NCI-H128 (cell line): Measurements from ENCODE around the gene PTGER4.
"Not testable (repeated sequence)": the region's sequence is repeated elsewhere in the genome, so short reads cannot be mapped to it uniquely, and the experiment has no call there.

Source experiments
- DNase-seq: peaks from one replicate; lab custom pipeline; 2025; ENCODE audit not compliant: unreplicated experiment; lab: John Stamatoyannopoulos, UW

The PTGER4 gene

DNA sequence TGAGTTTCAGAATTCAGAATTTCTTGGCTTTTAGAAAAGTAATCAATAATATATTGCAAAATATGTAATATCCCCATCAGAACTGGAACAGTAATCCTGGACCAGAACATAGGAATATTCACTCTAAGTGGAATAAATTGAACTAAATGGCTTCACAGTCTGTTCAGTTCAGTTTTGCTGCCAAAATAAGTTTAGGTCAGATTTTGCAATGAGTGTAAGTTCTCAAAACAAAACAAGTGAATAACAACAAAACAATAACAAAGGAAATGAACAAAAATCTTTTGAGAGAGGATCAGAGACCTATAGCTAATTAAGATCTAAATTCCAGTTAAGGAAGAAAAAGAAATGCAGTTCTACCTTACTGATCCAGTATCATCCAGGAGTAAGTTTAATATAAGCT, 9.3 kb downstream of the PTGER4 start:
- no peak for DNase-seq

DNA sequence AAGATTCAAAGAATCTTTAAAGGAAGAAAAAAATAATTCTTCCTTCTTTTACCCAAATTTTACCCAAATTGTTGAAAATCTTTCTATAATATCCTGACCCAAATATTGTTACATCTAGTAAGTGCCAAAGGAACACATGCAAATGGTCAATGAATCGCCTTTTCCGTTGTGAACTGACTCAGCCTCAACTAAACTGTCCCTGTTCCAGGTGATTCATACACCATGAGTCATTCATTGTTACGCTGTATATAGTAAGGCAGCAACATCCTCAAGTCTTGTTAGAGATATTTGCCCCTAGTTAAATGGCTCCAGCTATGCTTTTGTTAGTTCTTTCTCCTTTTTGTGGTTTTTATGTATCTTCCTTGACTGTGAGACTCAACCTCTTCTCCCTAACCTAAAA, 9.7 kb downstream of the PTGER4 start:
- no peak for DNase-seq

DNA sequence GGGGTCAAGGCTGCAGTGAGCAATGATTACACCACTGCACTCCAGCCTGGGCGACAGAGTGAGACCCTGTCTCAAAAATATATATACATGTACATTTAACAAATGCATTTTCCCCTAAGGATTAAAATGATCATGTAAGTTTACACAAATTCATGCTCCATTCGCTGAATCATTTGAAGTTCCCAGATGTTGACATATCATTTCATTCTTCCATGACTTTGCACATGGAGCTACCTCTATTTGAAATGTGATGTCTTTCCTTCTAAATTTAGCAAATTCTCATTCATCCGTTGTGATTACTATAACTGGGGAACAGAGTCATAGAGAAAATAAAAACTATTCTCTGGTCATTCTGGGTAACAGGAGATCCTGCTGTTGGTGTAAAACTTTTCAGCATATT, 10.6 kb downstream of the PTGER4 start:
- no peak for DNase-seq

DNA sequence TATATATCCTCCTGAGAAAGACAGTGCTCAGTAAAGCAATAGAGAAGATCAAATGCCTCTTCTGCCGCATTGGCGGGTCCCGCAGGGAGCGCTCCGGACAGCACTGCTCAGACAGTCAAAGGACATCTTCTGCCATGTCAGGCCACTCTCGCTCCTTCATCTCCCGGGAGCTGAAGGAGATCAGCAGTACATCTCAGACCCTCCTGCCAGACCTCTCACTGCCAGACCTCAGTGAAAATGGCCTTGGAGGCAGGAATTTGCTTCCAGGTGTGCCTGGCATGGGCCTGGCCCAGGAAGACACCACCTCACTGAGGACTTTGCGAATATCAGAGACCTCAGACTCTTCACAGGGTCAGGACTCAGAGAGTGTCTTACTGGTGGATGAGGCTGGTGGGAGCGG, 12.2 kb downstream of the PTGER4 start:
- no peak for DNase-seq

DNA sequence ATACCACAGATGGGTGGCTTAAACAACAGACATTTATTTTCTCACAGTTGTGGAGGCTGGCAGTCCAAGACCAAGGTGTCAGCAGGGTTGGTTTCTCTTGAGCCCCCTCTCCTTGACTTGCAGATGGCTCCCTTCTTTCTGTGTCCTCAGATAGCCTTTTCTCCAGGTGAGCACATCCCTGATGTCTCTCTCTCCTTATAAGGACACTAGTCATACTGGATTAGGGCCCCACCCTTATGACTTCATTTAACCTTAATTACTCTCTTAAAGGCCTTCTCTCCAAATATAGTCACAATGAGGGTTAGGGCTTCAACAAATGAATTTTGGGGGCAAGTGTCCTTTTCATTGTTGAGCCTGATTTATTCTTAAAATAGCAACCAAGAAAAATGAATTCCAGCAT, 14.7 kb downstream of the PTGER4 start:
- DNase-seq = no peak

DNA sequence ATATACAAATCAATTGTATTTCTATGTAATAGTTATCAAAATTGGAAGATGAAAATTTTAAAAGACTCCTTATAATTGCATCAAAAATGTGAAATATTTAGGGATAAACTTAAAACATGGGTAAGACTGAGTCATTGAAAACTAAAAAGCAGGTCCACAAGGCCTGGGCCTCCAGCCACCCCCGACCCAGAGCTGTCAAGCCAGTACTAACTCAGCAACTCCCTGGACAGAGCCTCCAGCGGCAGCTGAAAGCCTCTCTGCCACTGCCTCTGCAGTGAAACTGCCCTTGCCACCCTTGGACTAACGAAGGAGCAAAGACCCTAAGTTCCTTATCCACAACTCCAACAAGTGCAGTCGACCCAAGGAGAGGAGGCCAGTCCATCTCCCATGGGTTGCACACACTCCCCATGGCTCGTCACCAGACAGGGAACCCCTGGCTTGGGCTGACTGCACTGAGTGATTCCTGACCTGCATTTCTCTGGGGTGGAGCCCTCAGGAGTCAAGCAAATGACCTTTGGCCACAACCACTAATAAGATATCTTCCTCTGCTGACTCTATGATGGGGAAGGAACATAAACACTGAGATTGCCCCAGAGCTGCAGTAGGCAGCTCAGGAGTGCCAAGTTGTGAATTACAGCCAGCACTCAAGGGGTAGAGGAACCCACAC, 20.5 kb downstream of the PTGER4 start:
- DNase-seq = no peak

DNA sequence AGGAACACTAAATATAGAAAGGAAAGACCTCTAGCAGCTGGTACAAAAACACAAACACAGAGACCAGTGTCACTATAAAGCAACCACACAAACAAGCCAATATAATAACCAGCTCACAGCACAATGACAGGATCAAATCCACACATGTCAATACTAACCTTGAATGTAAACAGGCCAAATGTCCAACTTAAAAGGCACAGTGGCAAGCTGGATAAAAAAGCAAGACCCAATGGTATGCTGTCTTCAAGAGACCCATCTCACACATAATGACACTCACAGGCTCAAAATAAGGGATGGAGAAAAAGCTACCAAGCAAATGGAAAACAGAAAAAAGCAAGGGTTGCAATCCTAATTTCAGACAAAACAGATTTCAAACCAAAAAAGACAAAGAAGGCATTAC, 22.3 kb downstream of the PTGER4 start:
- DNase-seq = not testable (repeated sequence)

GRCh38 chr5:40705484-40705883, 25.8 kb downstream of the PTGER4 start:
- DNase-seq = not testable (repeated sequence)

DNA sequence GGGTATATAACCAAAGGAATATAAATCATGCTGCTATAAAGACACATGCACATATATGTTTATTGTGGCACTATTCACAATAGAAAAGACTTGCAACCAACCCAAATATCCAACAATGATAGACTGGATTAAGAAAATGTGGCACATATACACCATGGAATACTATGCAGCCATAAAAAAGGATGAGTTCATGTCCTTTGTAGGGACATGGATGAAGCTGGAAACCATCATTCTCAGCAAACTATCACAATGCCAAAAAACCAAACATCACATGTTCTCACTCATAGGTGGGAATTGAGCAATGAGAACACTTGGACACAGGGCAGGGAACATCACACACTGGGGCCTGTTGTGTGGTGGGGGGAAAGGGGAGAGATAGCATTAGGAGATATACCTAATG, 30.9 kb downstream of the PTGER4 start:
- not testable (repeated sequence) for DNase-seq

DNA sequence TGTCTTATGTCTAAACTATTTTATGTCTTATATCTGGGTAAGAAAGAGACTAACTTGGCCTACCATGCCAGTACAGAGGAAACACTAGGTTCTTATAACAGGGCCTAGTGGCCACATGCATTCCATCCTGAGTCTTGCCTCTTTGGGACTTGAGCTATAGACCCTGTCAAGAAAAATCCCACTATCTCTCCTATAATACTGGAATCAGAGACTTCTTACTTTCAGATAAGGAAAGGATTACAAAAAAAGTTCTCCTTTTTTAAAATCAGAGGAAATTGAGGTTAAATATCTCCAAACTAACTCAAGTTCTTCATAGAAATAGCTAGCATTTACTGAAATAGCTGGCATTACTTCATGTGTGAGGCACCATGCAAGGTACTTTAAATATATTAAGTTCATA, 34.3 kb downstream of the PTGER4 start:
- no peak for DNase-seq

- DNase-seq = no peak
These were observed 36.3 kb downstream of the PTGER4 start for GRCh38 chr5:40716000-40716399.

DNA sequence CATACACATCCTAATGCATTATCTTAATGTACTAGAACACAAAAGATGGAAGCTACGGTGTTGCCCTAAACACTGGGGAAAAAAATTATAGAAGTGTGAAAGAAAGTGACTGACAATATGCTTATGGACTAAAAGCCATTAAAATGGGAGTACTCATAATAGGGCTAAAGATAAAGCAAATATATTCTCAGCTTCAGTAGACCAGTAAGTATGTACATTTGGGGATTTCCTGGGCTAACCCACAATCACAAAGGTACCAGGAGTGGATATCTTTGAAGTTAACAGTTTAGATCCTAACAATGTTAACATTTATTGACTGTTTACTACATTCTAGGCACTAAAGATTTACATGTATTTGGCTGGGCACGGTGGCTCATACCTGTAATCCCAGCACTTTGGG, 36.9 kb downstream of the PTGER4 start:
- no peak for DNase-seq

- no peak for DNase-seq
These were observed 37.6 kb downstream of the PTGER4 start for GRCh38 chr5:40717281-40717680.

DNA sequence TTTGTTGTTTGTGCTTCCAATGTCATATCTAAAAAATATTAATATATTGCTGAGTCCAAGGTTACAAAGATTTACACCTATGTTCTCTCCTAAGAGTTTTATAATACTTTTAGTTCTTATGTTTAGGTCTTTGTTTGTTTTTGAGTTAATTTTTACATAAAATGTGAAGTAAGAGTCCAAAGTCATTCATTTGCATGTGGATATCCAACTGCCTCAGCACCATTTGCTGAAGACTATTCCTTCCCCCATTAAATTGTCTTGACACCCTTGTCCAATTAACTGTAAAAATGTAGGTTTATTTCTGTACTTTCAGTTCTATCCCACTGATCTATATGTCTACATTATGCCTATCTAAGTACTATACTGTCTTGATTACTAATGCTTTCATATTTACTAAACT, 40.4 kb downstream of the PTGER4 start:
- DNase-seq = no peak

GRCh38 chr5:40722497-40722911, 42.8 kb downstream of the PTGER4 start:
- DNase-seq = not testable (repeated sequence)

- no peak for DNase-seq
These were observed 53.7 kb downstream of the PTGER4 start for GRCh38 chr5:40733434-40733833.

- DNase-seq = no peak
These were observed 54.3 kb downstream of the PTGER4 start for GRCh38 chr5:40733879-40734563.

DNA sequence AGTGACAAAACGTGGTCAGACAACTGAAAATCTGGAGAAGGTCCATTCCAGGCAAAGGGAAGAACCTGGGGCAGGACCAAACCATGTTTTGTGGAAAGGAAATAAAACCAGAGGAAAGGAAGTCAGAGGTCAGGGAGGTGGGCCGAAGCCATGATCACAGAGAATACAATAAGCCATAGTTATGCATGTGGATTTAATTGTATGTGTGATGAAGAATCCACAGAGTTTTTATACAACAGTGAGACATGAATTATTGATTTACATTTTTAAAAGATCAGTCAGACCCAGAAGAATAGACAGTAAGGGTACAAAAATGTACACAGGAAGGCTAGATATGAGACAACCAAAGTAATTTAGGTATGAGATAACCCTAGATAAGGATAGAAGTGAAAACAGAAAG, 55.3 kb downstream of the PTGER4 start:
- DNase-seq = no peak

DNA sequence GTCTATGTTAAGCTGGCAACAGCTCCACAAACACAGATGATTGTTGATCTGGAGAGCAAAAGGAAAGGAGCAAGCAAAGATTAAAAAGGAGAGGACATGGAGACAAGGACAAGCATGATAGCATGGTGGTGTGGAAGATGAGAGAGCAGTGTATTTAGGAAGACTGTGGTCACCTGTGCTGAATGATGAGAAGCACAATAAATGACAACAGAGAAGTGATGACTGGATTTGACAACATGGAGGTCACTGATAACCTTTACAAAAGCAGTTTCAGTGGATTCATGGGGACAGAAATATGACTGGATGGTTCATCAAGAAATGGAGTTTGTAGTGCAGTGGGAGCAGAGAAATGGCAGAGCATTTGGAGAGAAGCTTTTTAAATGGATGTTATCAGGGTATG, 55.9 kb downstream of the PTGER4 start:
- no peak for DNase-seq

- DNase-seq = peak; percentile 5
These were observed 56.6 kb downstream of the PTGER4 start for GRCh38 chr5:40736103-40736875.

DNA sequence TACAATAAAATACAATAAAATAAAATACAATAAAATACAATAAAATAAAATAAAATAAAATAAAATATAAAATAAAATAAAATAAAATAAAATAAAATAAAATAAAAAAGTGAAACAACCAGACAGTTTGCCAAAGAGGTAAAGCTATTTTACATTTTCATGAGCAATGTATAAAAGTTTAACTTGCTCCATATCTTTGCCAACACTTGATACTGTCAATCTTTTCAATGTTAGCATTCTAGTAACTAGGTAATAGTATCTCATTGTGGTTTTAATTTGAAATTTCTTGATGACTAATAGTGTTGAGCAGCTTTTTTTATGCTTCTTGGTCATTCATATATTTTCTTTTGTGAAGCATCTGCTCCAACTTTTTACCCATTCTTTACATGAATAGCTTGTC, 58.8 kb downstream of the PTGER4 start:
- no peak for DNase-seq
